ENCODE data around the gene COA1.

DNA sequence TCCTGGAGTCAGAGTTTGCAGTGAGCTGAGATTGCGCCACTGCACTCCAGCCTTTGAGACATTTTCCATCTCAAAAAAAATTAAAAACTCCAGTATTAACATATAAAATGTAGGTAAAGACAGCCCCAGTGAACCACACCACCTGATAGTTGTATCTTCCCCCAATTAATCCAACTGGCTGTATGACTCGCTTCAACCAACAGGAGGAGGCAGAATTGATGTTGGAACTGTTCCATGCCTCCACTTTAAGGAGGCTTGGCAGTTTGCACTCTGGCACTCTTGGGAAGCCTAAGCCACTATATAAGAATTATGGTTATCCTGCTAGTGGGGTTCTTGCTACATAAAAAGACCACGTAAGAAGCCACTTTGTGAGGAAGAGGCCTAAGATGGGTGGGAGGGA, 73.7 kb downstream of the COA1 start:
- TF ChIP-seq, protein P1, sequence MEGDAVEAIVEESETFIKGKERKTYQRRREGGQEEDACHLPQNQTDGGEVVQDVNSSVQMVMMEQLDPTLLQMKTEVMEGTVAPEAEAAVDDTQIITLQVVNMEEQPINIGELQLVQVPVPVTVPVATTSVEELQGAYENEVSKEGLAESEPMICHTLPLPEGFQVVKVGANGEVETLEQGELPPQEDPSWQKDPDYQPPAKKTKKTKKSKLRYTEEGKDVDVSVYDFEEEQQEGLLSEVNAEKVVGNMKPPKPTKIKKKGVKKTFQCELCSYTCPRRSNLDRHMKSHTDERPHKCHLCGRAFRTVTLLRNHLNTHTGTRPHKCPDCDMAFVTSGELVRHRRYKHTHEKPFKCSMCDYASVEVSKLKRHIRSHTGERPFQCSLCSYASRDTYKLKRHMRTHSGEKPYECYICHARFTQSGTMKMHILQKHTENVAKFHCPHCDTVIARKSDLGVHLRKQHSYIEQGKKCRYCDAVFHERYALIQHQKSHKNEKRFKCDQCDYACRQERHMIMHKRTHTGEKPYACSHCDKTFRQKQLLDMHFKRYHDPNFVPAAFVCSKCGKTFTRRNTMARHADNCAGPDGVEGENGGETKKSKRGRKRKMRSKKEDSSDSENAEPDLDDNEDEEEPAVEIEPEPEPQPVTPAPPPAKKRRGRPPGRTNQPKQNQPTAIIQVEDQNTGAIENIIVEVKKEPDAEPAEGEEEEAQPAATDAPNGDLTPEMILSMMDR (IDR thresholded peaks at IDR 0.05; ENCODE audit: low read depth, low read length) = no peak
- no peak for TF ChIP-seq EZH2phosphoT487 (IDR thresholded peaks at IDR 0.05; ENCODE audit: low read depth)
